Fibroblast of lung (primary cell): ENCODE results near the gene TRPT1.

Source experiments
- CTCF ChIP-seq, 2 donors: IDR thresholded peaks in 1 of 2; conservative IDR thresholded peaks in 1 of 2; 1 replicate in 1 of 2; 2 replicates in 1 of 2; pipeline ENCODE4 v1.5.1; 2011 to 2012; ENCODE audit warnings: low read length in 2 of 2, control low read depth in 1 of 2, inconsistent platforms in 1 of 2, low read depth in 1 of 2, mild to moderate bottlenecking in 1 of 2
- EZH2 ChIP-seq: IDR thresholded peaks from 2 replicates; pipeline ENCODE4 v1.5.1; 2012; ENCODE audit warnings: low read length, control low read depth, mild to moderate bottlenecking; ENCODE audit errors: missing control alignments

GRCh38 chr11:64234647-64235379 is 8.8 kb upstream of the TRPT1 start:
- no peak for TF ChIP-seq CTCF (conservative IDR thresholded peaks at IDR 0.05 in 1 of 2, IDR thresholded peaks at IDR 0.05 in 1 of 2; ENCODE audit: low read depth in 1 of 2, low read length in 2 of 2)
- no peak for TF ChIP-seq EZH2
